Astrocyte (in vitro differentiated cells and primary cell): ENCODE results near the gene DSCAM. TPM values are rescaled to one million over a fixed set of nuclear protein-coding genes. Genes with fewer than 3 reads are reported as not detected.

Experiments
- DNase-seq: peaks from one replicate; pipeline ENCODE4 v3.0.0-alpha.2; 2010; ENCODE audit warnings: low read depth
- FAIRE-seq: peaks from 2 replicates; lab custom pipeline; 2011; peaks lifted over from hg19 to GRCh38; lab: Jason Lieb, UNC
- H2AFZ ChIP-seq: 2 replicates; pipeline ENCODE4 v1.6.0; 2012; ENCODE audit warnings: low read depth, low read length, inconsistent platforms
- H3K27ac ChIP-seq: 2 replicates; pipeline ENCODE4 v1.5.1; 2011; ENCODE audit warnings: low read depth, low read length, inconsistent platforms
- H3K27me3 ChIP-seq: 2 replicates; pipeline ENCODE4 v1.6.0; 2011; ENCODE audit warnings: low read length, inconsistent platforms; ENCODE audit not compliant: insufficient read depth
- H3K36me3 ChIP-seq: 2 replicates; pipeline ENCODE4 v1.5.1; 2011; ENCODE audit warnings: low read length, inconsistent platforms; ENCODE audit not compliant: insufficient read depth
- H3K4me1 ChIP-seq: 2 replicates; pipeline ENCODE4 v1.5.1; 2011; ENCODE audit warnings: low read length, inconsistent platforms; ENCODE audit not compliant: insufficient read depth
- H3K4me2 ChIP-seq: 2 replicates; pipeline ENCODE4 v1.6.0; 2012; ENCODE audit warnings: low read length, inconsistent platforms
- H3K4me3 ChIP-seq: 2 replicates; pipeline ENCODE4 v1.5.1; 2011; ENCODE audit warnings: low read depth, mild to moderate bottlenecking, low read length, inconsistent platforms; ENCODE audit not compliant: insufficient read depth
- H3K79me2 ChIP-seq: 2 replicates; pipeline ENCODE4 v1.6.0; 2012; ENCODE audit warnings: mild to moderate bottlenecking, low read length, inconsistent platforms; ENCODE audit not compliant: insufficient read depth
- H3K9ac ChIP-seq: 2 replicates; pipeline ENCODE4 v1.6.0; 2012; ENCODE audit warnings: mild to moderate bottlenecking, low read length, inconsistent platforms
- H3K9me3 ChIP-seq: 2 replicates; pipeline ENCODE4 v1.5.1; 2012; ENCODE audit warnings: low read depth, mild to moderate bottlenecking, low read length, inconsistent platforms; ENCODE audit not compliant: insufficient read depth
- H4K20me1 ChIP-seq: 2 replicates; pipeline ENCODE4 v1.6.0; 2012; ENCODE audit warnings: low read length, inconsistent platforms; ENCODE audit not compliant: insufficient read depth
- H3K27ac Mint-ChIP-seq: one replicate; pipeline ENCODE4 v1.8.0; 2021; ENCODE audit warnings: mild to moderate bottlenecking, mixed read lengths; ENCODE audit not compliant: unreplicated experiment
- H3K27me3 Mint-ChIP-seq: one replicate; pipeline ENCODE4 v1.8.0; 2021; ENCODE audit warnings: low read depth, mixed read lengths; ENCODE audit not compliant: unreplicated experiment
- H3K36me3 Mint-ChIP-seq: one replicate; pipeline ENCODE4 v1.8.0; 2021; ENCODE audit warnings: low read depth, mixed read lengths; ENCODE audit not compliant: unreplicated experiment
- H3K4me1 Mint-ChIP-seq: one replicate; pipeline ENCODE4 v1.8.0; 2021; ENCODE audit warnings: low read depth, mixed read lengths; ENCODE audit not compliant: unreplicated experiment
- H3K4me3 Mint-ChIP-seq: one replicate; pipeline ENCODE4 v1.8.0; 2021; ENCODE audit warnings: mild to moderate bottlenecking, moderate library complexity, mixed read lengths; ENCODE audit not compliant: unreplicated experiment
- H3K9me3 Mint-ChIP-seq: one replicate; pipeline ENCODE4 v1.8.0; 2021; ENCODE audit warnings: mild to moderate bottlenecking, mixed read lengths; ENCODE audit not compliant: unreplicated experiment
- EZH2 ChIP-seq: IDR thresholded peaks from 2 replicates; pipeline ENCODE4 v1.6.1; 2012; ENCODE audit warnings: mild to moderate bottlenecking, low read length, inconsistent platforms; ENCODE audit not compliant: insufficient read depth
- total RNA-seq: library from RNA; stranded (reverse); gene quantifications from 2 replicates; pipeline ENCODE4 v1.2.1, GENCODE V29; 2021
- TF ChIP-seq, protein P1 (sequence below): IDR thresholded peaks from 2 replicates; pipeline ENCODE4 v1.5.1; 2011; ENCODE audit warnings: low read depth, mild to moderate bottlenecking, inconsistent platforms, low read length, moderate library complexity; ENCODE audit not compliant: insufficient read depth

DSCAM gene
- total RNA-seq, 1 donor from 2014 or later, result 0.18 TPM

DNA sequence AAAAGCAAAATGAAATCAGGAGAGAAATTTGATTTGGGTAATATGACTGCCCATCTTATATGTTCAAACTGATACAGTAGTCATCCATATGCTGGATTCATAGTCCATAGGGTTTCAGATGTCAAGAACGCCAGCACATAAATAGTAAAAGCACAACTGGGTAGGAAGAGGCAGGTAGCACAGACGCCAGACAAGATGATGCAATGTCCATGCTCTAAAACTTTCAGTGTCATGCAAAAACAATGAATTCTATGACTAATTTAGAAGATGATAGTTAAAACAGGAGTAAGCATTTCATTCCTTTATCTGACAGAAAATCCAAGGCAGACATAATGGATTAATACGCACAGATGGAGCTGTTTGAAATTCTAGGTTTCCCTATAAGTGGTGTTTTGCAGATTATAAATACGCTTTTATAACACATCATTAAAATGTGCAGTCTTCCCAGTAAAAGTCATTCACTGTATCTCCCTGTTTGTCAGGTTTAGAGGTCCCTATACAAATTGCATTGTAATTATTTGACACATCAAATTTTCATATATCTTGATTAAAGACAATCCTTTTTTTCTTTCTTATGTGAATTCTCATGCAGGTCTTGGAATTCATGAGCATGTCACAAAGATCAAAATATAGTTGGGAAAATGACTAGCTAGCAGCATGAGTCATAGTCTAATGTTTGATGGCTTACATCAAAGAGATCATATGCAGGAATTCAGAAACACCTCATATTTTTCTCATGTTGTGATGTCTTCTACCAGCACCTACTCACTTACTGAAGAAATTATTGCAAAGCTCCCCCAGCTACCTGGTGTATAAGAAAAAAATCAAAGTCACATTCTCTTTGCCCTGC is 139.9 kb downstream of the DSCAM start:
- Histone ChIP-seq H3K79me2 (no peaks in the 10 kb centered on the region), H3K27ac (no peak overlapping the region), H4K20me1 (no peaks in the 10 kb centered on the region), H3K4me2 (peak overlapping the region; percentile 34), H3K9me3 (no peaks in the 10 kb centered on the region), H2AFZ (no peak overlapping the region), H3K27me3 (no peaks in the 10 kb centered on the region), H3K9ac (no peak overlapping the region), H3K4me3 (no peak overlapping the region), H3K36me3 (no peaks in the 10 kb centered on the region), H3K4me1 (peaks cover 6% of the 10 kb centered on the region)
- Mint-ChIP-seq H3K27me3 (no peaks in the 10 kb centered on the region), H3K4me3 (no peak overlapping the region), H3K4me1 (peaks cover 8% of the 10 kb centered on the region), H3K36me3 (no peaks in the 10 kb centered on the region), H3K27ac (peak overlapping the region; percentile 27), H3K9me3 (no peaks in the 10 kb centered on the region)
- TF ChIP-seq, protein P1, sequence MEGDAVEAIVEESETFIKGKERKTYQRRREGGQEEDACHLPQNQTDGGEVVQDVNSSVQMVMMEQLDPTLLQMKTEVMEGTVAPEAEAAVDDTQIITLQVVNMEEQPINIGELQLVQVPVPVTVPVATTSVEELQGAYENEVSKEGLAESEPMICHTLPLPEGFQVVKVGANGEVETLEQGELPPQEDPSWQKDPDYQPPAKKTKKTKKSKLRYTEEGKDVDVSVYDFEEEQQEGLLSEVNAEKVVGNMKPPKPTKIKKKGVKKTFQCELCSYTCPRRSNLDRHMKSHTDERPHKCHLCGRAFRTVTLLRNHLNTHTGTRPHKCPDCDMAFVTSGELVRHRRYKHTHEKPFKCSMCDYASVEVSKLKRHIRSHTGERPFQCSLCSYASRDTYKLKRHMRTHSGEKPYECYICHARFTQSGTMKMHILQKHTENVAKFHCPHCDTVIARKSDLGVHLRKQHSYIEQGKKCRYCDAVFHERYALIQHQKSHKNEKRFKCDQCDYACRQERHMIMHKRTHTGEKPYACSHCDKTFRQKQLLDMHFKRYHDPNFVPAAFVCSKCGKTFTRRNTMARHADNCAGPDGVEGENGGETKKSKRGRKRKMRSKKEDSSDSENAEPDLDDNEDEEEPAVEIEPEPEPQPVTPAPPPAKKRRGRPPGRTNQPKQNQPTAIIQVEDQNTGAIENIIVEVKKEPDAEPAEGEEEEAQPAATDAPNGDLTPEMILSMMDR, result no peak
- no peak for TF ChIP-seq EZH2
- peak; percentile 37 for DNase-seq
- FAIRE-seq, result no peak

DNA sequence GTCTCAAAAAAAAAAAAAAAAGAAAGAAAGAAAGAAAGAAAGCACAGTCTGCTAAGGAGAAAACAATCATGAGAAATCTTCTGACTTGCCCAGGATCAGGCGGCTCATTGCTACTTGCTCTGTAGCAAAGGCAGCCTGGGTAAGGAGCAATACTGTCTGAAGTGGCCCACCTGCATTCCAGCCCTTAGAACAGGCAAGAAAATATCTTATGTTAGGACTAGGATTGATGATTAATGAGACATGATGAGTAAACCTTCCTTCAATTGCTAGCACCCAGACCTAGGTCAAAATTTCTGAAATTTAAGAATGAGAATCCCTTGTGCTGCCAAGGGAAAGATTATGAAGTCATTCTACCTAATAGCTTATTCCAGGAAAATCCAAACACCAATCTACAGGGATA is 140.8 kb downstream of the DSCAM start:
- no peaks in the 10 kb centered on the region for H3K9me3 ChIP-seq
- no peaks in the 10 kb centered on the region for H3K9me3 Mint-ChIP-seq
- no peak overlapping the region for H3K4me3 Mint-ChIP-seq
- no peak overlapping the region for H3K4me3 ChIP-seq
- no peak for FAIRE-seq
- no peak for DNase-seq
- H3K27me3 ChIP-seq, result no peaks in the 10 kb centered on the region
- no peaks in the 10 kb centered on the region for H3K36me3 Mint-ChIP-seq
- peak overlapping the region; percentile 27 for H3K27ac Mint-ChIP-seq
- no peaks in the 10 kb centered on the region for H3K36me3 ChIP-seq
- no peaks in the 10 kb centered on the region for H3K27me3 Mint-ChIP-seq
- no peaks in the 10 kb centered on the region for H4K20me1 ChIP-seq
- H3K4me1 ChIP-seq, result peaks cover 6% of the 10 kb centered on the region
- no peak overlapping the region for H2AFZ ChIP-seq
- no peak overlapping the region for H3K27ac ChIP-seq
- H3K9ac ChIP-seq, result no peak overlapping the region
- H3K4me2 ChIP-seq, result no peak overlapping the region
- peaks cover 8% of the 10 kb centered on the region for H3K4me1 Mint-ChIP-seq
- TF ChIP-seq EZH2, result no peak
- TF ChIP-seq, protein P1, result no peak
- H3K79me2 ChIP-seq, result no peaks in the 10 kb centered on the region

DNA sequence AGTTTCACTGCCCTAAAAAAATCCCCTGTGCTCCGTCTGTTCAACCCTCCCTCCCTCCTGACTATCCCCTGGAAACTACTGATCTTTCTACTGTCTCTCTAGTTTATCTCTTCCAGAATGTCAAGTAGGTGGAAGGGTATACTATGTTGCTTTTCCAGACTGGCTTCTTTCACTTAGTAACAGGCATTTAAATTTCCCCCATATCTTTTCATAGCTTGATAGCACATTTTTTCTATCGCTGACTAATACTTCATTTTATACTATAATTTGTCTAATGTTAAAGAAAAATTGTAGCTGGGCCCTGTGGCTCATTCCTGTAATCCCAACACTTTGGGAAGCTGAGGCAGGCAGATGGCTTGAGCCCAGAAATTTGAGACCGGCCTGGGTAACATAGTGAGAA is 142.8 kb downstream of the DSCAM start:
- no peak overlapping the region for H2AFZ ChIP-seq
- TF ChIP-seq, protein P1, result no peak
- no peak for TF ChIP-seq EZH2
- no peaks in the 10 kb centered on the region for H3K36me3 ChIP-seq
- no peaks in the 10 kb centered on the region for H3K36me3 Mint-ChIP-seq
- H3K27ac Mint-ChIP-seq, result no peak overlapping the region
- no peak overlapping the region for H3K9ac ChIP-seq
- peaks cover 6% of the 10 kb centered on the region for H3K4me1 ChIP-seq
- H3K9me3 Mint-ChIP-seq, result no peaks in the 10 kb centered on the region
- H3K4me2 ChIP-seq, result no peak overlapping the region
- H3K27me3 Mint-ChIP-seq, result no peaks in the 10 kb centered on the region
- H3K9me3 ChIP-seq, result no peaks in the 10 kb centered on the region
- no peak for FAIRE-seq
- no peaks in the 10 kb centered on the region for H3K79me2 ChIP-seq
- no peak overlapping the region for H3K4me3 Mint-ChIP-seq
- no peaks in the 10 kb centered on the region for H4K20me1 ChIP-seq
- no peak overlapping the region for H3K4me3 ChIP-seq
- no peaks in the 10 kb centered on the region for H3K27me3 ChIP-seq
- DNase-seq, result no peak
- peaks cover 8% of the 10 kb centered on the region for H3K4me1 Mint-ChIP-seq
- H3K27ac ChIP-seq, result no peak overlapping the region
